ENCODE measurements around the gene ABCC8. TPM values are rescaled to one million over a fixed set of nuclear protein-coding genes. Genes with fewer than 3 reads are reported as not detected.

ABCC8 gene
- total RNA-seq, 1 donor from 2014 or later = not detected

DNA sequence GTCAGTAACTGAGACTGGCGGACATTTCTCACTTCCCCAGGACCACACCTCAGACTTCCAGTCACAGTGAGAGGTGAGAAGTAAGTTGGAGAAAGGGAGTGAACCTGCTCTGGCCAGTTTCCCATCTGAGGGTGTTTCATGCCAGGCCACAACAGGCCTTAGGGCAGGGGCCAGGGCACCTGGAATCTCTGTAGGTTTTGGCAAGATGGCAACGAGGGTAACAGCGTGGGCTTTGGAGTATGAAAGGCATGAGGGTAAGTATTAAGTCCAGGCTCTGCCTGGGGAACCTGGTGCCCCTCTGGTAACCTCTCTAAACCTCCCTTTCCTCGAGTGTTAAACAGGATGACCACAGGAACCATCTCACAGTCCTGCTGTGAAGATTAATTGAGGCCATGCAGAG is 28.5 kb upstream of the ABCC8 start:
- ATAC-seq = no peak

DNA sequence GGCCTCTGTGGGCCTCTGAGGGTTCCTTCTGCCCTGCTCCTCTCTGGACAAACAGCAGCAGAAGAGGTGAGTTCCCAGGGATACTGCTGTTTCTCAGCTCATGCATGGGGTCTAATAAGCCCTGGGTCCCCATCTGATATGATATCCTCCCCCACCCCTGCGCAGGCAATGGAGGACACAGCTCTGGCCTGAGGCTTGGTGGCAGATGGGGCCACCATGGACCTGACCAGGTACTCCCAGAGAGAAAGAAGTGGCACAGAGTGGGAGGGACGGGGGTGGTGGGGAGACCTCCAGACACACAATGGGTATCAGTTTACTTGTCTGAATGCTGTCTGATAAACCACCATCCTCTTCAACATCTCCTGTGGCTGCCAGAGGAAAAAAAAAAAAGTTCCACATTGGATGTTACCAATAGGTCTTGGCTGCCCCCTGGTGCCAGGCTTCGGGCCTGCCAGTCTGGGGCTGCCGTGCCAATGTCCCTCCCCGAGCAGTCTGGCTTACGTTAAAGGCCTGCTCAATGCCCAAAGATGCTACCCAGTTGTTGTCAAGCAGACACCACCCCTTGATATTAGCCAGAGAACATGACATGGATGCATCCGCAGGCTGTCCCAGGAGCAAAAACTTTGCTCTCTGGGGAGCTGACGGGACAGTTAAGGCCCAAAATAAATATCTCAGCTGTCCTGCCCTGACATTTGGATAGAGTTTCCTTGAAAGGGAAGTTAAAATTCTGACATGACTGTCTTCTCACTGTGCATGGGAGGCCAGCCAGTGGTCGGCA is 27.9 kb upstream of the ABCC8 start:
- ATAC-seq = peak; percentile 81

DNA sequence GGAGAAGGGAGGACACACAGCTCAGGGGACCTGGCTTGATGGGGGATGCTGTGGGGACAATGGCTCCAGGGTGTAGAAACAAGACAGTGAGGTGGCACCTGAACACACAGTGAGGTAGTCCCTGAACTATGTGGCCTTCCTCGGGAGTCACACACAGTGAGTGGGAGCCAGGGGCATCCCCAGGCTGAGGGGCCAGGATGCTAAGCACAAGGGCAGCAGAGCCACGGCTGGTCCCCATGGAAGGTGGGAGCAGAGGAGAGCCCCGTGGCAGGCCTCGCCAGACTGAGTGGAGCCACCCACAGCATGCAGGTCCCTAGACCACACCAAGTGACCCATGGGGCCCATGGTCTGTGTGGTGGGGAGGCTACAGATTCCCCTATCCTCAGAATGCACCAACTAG is 26.0 kb upstream of the ABCC8 start:
- ATAC-seq = no peak

DNA sequence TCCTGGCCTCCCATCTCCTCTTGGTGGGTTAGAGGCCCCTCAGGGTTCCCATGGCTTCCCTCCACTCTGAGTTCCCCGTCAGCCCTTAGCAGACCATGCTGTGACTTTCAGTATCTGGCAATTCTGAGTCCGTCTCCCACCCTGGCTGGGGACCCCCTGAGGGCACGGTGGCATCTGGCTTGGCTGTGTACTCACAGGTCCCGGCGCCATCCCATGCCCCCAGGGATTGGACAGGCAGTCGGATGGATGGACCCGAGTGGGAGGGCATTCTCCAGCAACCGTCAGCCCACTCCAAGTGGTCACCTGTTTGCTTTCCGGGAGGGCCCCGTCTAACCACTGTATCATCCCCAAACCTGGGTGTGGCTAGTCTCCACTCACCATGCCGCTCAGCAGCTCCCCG is 24.0 kb upstream of the ABCC8 start:
- no peak for ATAC-seq

DNA sequence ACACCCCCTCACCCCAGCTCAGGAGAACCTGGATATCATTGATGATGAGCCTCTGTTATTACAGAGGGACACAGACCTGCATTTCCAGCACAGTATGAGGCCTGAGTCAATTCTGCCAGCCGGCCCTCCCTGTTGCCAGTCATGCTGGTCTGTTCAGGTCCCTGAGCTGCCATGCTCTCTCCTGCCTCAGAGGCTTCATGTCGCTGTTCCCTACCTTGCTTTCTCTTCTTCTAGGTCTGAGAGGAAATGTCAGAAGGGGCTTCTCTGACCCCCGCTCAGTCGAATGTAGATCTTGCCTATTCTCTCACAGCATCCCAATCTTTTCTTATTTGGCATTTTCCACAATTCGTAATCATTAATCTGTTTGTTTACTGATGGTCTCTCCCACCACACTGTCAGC is 21.8 kb upstream of the ABCC8 start:
- peak; percentile 35 for ATAC-seq

DNA sequence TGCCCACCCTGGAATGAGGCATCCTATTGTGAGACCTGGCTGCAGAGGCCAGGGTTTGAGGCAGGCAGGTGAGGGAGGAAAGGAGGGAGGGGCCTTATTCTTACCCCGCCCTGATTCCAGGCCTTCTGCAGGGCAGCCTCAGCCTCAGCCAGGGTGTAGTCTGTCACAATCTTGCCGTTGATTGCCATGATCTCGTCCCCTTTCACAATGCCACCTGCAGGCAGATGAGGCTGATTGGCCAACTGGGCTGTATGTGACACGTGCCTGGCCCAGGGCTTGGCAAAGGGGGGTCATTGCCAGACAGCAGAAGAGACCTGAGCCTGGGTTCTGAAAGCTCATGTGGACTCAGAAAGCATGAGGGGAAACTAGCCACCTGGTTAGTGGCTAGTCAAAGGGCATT is 21.4 kb upstream of the ABCC8 start:
- peak; percentile 49 for ATAC-seq

DNA sequence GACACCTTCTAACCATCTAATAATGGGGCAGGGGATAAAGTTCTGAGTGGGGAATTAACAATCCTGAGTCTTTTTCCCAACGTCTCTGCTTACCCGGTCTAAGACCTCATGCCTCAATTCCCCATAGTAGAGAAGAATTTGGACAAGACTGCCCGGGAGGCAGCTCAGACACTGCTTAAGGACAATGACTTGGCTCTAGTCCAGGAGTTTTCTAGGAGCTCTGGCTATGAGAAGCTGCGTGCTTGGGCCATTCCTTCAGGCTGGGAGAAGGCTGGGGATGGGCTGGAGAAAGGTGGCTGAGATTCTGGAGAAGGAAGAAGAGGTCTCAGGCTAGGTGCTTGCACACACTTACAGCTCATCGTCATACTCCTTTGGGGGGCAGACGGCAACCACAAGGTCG is 19.8 kb upstream of the ABCC8 start:
- ATAC-seq = no peak

DNA sequence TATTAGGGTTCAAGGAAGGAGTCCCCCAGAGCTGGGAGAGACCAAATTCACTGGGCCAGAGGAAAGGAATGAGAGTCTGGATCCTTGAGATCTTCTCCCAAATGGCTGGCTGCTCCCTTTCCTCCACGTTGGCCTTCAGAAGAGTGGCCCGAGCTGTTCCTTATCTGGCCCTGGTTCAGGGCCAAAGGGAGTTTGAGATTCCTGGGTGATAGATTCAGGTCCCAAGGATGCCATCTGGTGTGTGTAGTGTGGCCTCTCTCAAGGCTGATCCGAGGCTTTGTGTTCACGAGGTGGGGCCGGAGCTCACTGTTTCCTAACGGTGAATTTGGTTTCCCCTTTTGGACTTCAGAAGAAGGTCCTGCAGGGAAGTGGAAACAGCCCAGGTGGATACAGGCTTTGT is 17.4 kb upstream of the ABCC8 start:
- ATAC-seq = no peak

DNA sequence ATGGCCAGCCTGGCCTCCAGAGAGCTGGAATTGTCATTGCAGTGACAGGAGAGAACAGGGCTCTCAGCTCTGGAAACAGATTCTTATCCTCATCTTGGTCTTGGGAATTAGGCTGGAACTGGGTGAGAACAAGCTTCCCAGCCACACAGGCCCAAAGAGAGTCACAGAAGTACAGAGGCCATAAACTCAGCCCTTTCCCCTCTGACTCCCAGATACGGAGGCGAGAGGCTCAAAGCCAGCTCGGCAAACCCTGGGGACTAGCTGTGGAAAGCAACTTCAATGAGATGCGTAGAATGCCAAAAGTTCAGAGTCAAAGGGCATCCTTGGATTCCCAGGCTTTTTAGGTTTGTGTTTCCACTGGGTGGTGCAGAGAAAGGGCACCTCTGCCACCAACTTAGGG is 14.3 kb upstream of the ABCC8 start:
- no peak for ATAC-seq

DNA sequence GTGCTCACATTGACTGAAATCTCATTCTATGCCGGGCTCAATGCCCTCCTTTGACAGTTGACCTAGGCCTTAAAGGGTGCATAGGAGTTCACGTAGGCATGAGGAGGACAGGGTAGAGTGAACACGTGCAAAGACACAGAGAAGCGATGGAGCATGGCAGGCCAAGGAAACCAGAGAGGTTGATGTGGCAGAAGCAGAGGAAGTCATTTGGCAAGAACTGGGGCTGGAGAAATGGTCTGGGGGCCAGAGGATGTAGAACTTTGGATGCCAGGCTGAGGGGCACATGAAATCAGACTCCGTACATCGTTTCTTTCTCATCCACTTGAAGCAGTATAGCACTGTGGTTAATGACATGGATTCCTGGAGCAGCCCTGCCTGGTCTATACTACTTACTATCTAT is 13.6 kb upstream of the ABCC8 start:
- no peak for ATAC-seq

DNA sequence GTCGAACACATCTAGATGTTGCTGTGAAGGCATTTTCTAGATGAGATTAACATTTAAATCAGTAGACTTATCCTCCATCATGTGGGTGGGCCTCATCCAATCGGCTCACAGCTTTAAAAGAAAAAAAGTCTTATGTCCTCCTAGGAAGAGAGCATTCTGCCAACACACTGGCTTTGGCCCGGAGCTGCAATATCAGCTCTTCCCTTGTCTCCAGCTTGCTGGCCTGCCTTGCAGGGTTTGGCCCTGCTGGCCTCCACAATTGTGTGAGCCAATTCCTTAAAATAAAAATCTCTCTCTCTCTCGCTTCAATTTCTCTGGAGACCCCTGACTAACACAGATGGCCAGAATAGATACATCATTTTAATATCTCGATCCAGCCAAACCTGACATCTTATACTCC is 13.1 kb upstream of the ABCC8 start:
- ATAC-seq = no peak

DNA sequence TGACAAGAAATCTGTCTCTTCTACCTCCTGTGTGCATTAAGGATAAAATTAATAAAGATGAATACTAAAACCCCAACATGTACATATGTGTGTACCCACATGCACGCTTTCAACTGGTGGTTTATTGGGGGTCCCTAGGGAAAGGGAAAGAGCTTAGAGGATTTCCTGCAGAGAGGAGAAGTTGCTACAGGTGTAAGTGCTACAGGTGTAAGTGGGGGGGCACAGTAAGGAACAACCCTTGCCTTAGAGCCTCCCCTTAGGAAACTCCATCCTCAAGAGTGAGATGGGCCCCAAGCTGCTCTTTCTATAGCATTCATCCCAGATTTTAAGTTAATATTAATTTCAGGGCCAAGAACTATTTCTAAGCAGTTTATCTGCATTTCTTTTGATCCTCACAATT is 11.9 kb upstream of the ABCC8 start:
- ATAC-seq = no peak

DNA sequence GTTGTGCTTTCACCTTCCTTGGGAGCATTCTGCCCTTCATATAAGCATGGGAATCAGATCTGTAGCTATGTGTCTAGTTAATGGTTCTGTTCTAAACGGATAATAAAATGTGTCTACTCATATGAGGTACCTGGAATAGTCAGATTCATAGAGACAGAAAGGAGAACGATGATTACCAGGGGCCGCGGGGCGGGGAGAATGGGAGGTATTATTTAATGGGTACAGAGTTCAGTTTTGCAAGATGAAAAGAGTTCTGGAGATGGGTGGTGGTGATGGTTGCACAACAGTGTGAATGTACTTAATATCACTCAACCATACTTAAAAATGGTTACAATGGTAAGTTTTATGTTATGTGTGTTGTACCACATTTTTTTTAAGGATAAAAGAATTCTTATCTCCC is 10.0 kb upstream of the ABCC8 start:
- ATAC-seq = no peak

DNA sequence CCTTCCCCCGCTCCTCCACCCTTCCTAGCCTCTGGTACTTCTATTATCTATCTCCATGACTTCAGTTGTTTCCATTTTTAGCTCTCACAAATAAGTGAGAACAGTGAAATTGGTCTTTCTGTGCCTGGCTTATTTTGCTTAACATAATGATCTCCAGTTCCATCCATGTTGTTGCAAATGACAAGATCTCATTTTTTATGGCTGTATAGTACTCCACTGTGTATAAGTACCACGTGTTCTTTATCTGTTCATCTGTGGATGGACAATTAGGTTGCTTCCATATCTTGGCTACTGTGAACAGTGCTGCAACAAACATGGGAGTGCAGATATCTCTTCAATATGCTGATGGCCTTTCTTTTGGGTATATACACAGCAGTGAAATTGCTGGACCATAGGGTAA is 6.9 kb upstream of the ABCC8 start:
- no peak for ATAC-seq

DNA sequence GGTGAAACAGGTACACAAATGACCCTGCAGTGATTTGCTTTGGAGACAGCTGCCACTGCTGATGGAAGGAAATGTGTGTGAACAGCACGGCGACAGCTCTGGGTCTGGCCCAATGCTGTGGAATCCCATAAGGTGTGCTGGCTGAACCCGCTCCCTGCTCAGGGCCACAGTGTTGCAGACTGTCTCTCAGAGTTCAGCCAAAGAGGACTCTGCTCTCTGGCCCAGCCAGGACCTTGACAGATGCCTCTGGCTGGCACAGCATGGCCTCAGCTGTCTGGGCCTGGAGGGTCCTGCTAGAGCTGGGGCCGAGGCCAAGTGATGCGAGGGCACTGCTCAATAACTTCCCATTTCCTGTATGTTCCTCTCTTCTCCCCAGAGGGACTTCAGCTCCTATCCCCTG is 5.3 kb upstream of the ABCC8 start:
- no peak for ATAC-seq

DNA sequence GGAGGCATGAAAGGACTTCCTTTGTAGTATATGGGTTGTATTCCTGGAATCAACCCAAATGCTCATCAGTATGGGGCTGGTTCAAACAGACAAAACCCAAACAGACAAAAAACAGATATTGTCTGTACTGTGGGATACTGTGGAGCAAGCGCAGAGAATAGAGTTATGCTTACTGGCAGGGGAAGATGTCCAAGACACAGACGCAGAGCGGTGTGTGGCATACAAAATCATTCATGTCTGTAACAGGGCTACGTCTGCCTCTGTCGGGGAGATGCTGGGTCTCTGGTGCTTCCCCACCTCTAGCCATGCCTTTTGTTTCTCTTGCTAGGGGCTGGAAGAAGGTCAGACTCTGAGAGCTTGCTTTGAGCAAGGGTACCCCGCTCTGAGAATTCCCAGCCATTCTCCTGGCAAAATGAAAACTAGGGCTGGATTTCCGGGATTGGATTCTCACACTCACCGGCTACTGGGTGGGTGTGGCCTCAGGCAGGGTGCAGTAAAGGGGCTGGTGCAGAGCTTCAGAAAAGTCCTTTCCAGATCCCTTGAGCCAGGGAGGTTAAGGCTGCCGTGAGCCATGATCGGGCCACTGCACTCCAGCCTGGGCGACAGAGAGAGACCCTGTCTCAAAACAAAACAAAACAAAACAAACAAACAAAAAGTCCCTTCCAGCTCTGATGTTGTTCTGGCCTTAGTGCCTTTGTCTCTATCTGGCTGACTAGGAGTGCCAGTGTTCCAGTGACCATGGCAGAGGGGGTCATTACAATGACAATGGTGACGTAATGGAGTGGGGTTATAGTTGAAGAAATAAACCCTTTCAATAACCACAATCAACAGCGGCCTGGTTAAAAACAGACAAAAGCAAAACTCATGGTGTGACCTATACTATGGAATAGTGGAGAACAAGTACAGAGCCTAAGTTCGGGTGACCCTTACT is 2.9 kb upstream of the ABCC8 start:
- no peak for ATAC-seq

DNA sequence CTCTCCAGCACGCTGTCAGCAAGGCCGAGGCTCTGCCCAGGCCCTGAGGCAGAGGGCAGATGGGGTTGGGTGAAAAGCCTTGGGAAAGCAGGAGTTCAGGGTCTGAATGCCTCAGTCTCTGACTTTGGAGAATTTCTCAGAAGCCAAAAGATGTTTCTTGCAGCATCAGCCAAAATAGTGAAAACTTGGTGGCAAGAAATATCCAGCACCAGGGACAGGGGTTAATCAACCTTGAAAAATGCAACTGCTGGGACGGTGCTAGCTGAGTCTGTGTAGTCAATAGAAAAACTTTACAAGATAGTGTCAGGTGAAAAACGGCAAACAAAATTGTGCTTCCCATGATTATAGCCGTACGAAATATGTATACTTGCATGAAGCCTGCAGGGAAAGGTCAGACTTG is 1.4 kb upstream of the ABCC8 start:
- no peak for ATAC-seq

DNA sequence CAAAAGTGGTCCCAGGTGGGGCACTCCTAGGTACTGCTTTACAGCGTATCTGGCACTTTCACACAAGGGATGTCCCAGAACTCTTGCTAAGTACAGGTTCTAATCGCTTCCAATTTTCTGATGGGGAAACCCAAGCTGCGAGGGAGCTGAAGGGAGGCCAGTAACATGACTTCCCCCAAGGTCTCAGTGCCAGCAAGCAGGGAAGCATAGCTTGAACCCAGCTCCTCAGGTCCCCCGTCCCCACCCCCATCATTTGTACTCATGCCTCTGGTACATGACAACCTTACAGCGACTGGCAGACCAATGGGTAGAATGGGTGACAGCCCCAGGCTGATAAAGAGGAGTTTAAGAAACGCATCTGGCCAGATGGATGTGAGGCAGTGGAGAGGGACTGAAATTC is 716 bp upstream of the ABCC8 start:
- no peak for ATAC-seq

DNA sequence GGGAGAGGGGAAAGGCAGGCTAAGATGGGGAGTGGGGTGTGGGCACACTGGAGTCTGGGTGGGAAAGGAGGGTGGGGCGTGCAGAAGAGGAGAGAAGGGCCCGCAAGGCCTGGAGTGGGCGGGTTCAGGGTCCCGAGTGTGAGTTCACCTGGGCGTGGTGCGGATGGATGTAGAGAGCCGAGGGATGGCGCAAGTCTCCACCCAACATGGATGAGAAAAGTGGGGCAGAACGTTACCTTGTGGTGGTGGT is 364 bp upstream of the ABCC8 start:
- ATAC-seq = no peak

DNA sequence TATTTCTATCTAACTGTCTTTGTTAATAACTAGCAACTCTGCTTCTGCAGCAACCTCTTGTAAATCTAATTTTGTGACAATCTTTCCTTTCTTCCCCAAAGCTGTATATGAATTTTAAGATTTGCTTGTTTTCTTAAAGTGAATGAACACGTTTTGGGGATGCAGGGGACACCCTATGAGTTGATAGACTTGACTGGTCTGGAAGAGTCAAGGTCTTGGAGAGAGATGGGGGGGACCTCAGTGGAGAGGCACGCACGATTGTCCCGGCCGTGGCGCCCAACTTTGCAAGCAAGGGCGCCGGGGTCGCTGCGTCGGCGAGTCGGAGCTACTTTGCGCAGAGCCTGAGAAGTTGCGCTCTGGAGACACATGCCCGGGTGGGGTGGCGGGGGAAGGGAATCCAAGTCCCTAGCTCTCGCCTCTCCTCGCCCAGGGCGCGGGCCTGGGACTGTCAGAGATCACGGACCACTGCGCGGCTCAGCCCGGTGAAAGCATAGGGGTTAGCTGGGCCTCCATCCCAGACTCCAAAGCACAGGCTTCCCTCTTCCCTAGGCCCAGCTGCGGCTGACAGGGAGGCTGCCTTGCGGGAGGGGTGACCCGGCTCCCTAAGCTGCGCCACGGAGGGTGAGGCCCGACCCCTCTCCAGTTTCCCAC is 854 bp downstream of the ABCC8 start:
- ATAC-seq = no peak

DNA sequence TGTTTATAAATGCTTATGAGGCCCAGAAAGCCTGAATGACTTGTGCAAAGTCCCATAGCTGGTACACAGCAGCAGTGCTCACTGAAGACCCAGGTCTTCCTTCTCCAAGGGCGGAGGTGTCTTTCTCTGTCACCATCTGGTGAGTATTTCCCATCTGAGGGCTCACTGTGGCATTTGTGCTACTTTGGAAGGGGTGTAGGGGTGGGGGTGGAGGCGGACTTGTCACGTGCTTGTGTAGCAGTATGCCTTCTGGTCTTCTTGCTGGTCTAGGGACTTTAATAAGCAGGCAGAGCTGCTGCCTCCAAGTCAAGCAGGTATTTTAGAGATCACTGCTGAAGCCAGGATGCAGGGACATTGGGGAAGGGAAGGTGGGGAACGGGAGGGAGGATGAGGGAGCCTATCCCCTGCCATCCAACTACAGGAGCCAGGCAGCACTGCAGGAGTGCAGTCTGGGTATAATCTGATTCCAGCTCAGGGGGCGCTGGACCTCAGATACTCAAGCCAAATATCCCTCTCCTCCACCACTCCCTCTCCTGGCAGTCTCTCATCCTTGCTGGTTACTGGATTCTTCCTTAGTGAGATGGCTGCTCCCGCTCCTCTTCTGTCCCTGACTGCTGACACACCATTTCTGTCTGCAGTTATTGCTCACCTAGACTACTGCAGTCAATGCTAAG is 3.4 kb downstream of the ABCC8 start:
- no peak for ATAC-seq

DNA sequence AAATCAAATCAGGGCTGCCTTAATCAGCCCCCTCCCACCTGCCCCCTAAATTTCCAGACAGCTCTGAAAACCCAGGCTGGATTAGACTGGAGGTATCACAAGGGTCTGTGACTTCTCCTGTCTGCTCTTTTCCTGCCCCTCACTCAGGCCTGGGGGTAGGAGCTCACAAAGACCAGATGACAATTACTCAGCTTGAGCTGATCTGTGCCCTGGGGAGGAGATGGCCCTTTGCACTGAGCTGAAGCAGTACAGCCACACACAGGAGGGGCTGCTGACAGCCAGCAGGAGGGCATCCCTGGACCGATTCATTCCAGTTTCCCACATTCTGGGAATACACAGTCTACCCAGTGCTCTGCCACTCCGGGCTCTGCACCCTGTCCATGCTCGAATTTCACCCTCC is 4.2 kb downstream of the ABCC8 start:
- ATAC-seq = no peak

DNA sequence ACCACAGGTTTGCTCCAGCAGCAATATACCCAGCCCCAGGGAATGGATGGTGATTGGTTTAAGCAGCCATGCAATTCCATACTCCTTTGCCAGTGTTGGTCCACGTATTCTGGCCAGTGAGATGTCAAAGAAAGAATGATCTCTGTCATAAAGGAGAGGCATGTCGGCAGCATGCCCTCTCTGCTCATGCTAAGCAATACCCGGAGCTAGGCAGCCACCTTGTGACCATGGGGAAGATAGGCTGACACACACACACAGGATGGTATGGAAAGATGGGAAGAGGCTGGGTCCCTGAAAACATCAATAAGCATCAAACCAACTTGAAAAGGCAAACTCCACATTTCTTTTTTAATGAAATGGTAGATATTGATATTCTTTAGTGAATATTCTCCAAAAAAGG is 5.1 kb downstream of the ABCC8 start:
- ATAC-seq = no peak

All from esophagus mucosa (tissue), 1 donor.